Endothelial cell of umbilical vein (primary cell): ENCODE measurements around the gene CD226. TPM values are rescaled to one million over a fixed set of nuclear protein-coding genes. Genes with fewer than 3 reads are reported as not detected.

Experiments used
- BruUV-seq: library from RNA; stranded (reverse); fragments of 400-500 nt; replicated peaks from 2 replicates; lab custom pipeline; 2021; lab: Mats Ljungman, UMichigan
- CTCF ChIA-PET: fragments of 300-600, 350-600 bp; sonication (Branson Sonifier 250); formaldehyde crosslinking; loops from one replicate; lab custom pipeline; 2021; ENCODE audit warnings: antibody characterized with exemption, inconsistent platforms; lab: Charles Lee
- POLR2A ChIA-PET: fragments of 300-600, 350-600 bp; sonication (Branson Sonifier 250); formaldehyde crosslinking; loops from one replicate; lab custom pipeline; 2021; ENCODE audit warnings: antibody characterized with exemption, inconsistent platforms; lab: Charles Lee
- DNase-seq: peaks from one replicate; pipeline ENCODE4 v3.0.0-alpha.2; 2011; ENCODE audit warnings: low read depth, low spot score
- FAIRE-seq: peaks from 2 replicates; lab custom pipeline; 2011; peaks lifted over from hg19 to GRCh38; lab: Jason Lieb, UNC
- H2AFZ ChIP-seq: 2 replicates; pipeline ENCODE4 v1.6.0; 2012; ENCODE audit warnings: low read depth, low read length, control low read depth, inconsistent platforms
- H3K27ac ChIP-seq: 2 replicates; pipeline ENCODE4 v1.5.1; 2011; ENCODE audit warnings: low read depth, mild to moderate bottlenecking, control low read depth, low read length, moderate library complexity; ENCODE audit not compliant: insufficient read depth
- H3K27me3 ChIP-seq, 2 experiments: 2 replicates each; pipeline versions ENCODE4 v1.6.0 to v1.6.1; 2011; ENCODE audit warnings: low read length in 2 of 2, mixed read lengths in 1 of 2; ENCODE audit not compliant: control insufficient read depth in 2 of 2, insufficient read depth in 2 of 2
- H3K36me3 ChIP-seq, 2 experiments: 2 replicates in 1 of 2; 3 replicates in 1 of 2; pipeline ENCODE4 v1.5.1; 2011; ENCODE audit warnings: low read length in 2 of 2, mild to moderate bottlenecking in 1 of 2, moderate library complexity in 1 of 2; ENCODE audit not compliant: control insufficient read depth in 2 of 2, insufficient read depth in 2 of 2; ENCODE audit errors: extremely low read depth in 1 of 2
- H3K4me1 ChIP-seq: 3 replicates; pipeline ENCODE4 v1.5.1; 2011; ENCODE audit warnings: mild to moderate bottlenecking, low read length; ENCODE audit not compliant: control insufficient read depth, insufficient read depth; ENCODE audit errors: extremely low read depth
- H3K4me2 ChIP-seq: 2 replicates; pipeline ENCODE4 v1.6.1; 2011; ENCODE audit warnings: low read length, control low read depth, mixed read lengths; ENCODE audit not compliant: insufficient read depth
- H3K4me3 ChIP-seq, 3 experiments: fragments of 200-600 bp in 1 of 3; sonication (generic), shearing (Covaris generic) in 1 of 3; replicated peaks in 1 of 3; 2 replicates each; pipeline ENCODE4 v1.5.1; 2011 to 2016; ENCODE audit warnings: control low read depth in 3 of 3, low read length in 3 of 3, mild to moderate bottlenecking in 2 of 3, inconsistent platforms in 1 of 3, low read depth in 1 of 3, moderate library complexity in 1 of 3; ENCODE audit not compliant: insufficient read depth in 1 of 3
- H3K79me2 ChIP-seq: 2 replicates; pipeline ENCODE4 v1.6.0; 2012; ENCODE audit warnings: low read length, inconsistent platforms; ENCODE audit not compliant: control insufficient read depth, insufficient read depth
- H3K9ac ChIP-seq: replicated peaks from 2 replicates; pipeline ENCODE3; 2011; ENCODE audit warnings: low read length, control low read depth; ENCODE audit not compliant: insufficient read depth; ENCODE audit errors: extremely low read depth
- H3K9me1 ChIP-seq: replicated peaks from 3 replicates; pipeline ENCODE4 v1.6.0; 2011; ENCODE audit warnings: mild to moderate bottlenecking, low read length; ENCODE audit not compliant: control insufficient read depth, insufficient read depth; ENCODE audit errors: extremely low read depth
- H3K9me3 ChIP-seq: replicated peaks from 2 replicates; pipeline ENCODE4 v1.5.1; 2012; ENCODE audit warnings: low read length, inconsistent platforms; ENCODE audit not compliant: control insufficient read depth, insufficient read depth
- H4K20me1 ChIP-seq: replicated peaks from 2 replicates; pipeline ENCODE3; 2011; ENCODE audit warnings: mild to moderate bottlenecking, low read length; ENCODE audit not compliant: control insufficient read depth, insufficient read depth; ENCODE audit errors: extremely low read depth
- CTCF ChIP-seq, 2 donors: IDR thresholded peaks; 1 replicate in 1 of 2; 2 replicates in 1 of 2; pipeline ENCODE4 v1.5.1; 2011; ENCODE audit warnings: low read length in 2 of 2, mild to moderate bottlenecking in 2 of 2, moderate library complexity in 2 of 2, control low read depth in 1 of 2, inconsistent platforms in 1 of 2, low read depth in 1 of 2; ENCODE audit not compliant: insufficient read depth in 1 of 2; ENCODE audit errors: extremely low read depth in 1 of 2
- EZH2 ChIP-seq: IDR thresholded peaks from 2 replicates; pipeline ENCODE4 v1.6.1; 2012; ENCODE audit warnings: borderline replicate concordance, low read depth, mild to moderate bottlenecking, moderate library complexity, low read length, inconsistent platforms; ENCODE audit not compliant: severe bottlenecking
- FOS ChIP-seq: IDR thresholded peaks from 2 replicates; pipeline ENCODE4 v1.6.1; 2011; ENCODE audit warnings: mild to moderate bottlenecking, low read length, moderate library complexity, borderline replicate concordance; ENCODE audit not compliant: insufficient read depth
- GATA2 ChIP-seq: IDR thresholded peaks from 2 replicates; pipeline ENCODE4 v1.7.0; 2011; ENCODE audit warnings: low read depth, mild to moderate bottlenecking, moderate library complexity, mixed read lengths, low read length; ENCODE audit not compliant: insufficient read length, insufficient read depth
- JUN ChIP-seq: IDR thresholded peaks from 2 replicates; pipeline ENCODE4 v1.6.1; 2011; ENCODE audit warnings: borderline replicate concordance, low read depth; ENCODE audit not compliant: insufficient read length, insufficient read depth
- MYC ChIP-seq: IDR thresholded peaks from one replicate; pipeline ENCODE4 v1.6.1; 2011; ENCODE audit warnings: mild to moderate bottlenecking, low read depth, low read length
- POLR2A ChIP-seq: IDR thresholded peaks from 2 replicates; pipeline ENCODE4 v1.6.1; 2012; ENCODE audit warnings: low read depth, mild to moderate bottlenecking, control low read depth, low read length
- POLR2AphosphoS5 ChIP-seq: IDR thresholded peaks from 2 replicates; pipeline ENCODE4 v1.6.1; 2012; ENCODE audit warnings: low read depth, mild to moderate bottlenecking, control low read depth, low read length, moderate library complexity; ENCODE audit not compliant: insufficient read depth
- dilution Hi-C: fragments of 300-500 bp; cut with MboI; formaldehyde crosslinking; loops from one replicate; pipeline ENCODE4 v1.15.0; 2019; ENCODE audit warnings: low sequenced_read_pairs; ENCODE audit not compliant: extremely low pct_ligation_motif_present
- intact Hi-C: fragments of 100-400 bp; cut with micrococcal nuclease; formaldehyde crosslinking; loops from one replicate; pipeline ENCODE4 v1.10.0; 2022
- polyA plus RNA-seq, 4 experiments: library from polyadenylated mRNA; depleted of rRNA in 3 of 4; stranded (reverse) in 3 of 4; unstranded in 1 of 4; fragments of >200 nt; gene quantifications; 2 replicates each; pipeline versions ENCODE4 v1.2.1 to v1.2.3, GENCODE V29; 2011 to 2012; ENCODE audit warnings: missing spikeins in 1 of 4
- total RNA-seq: library from RNA; stranded (reverse); gene quantifications from 2 replicates; pipeline ENCODE4 v1.2.3, GENCODE V29; 2021
- TF ChIP-seq, protein P1 (sequence below): IDR thresholded peaks from 2 replicates; pipeline ENCODE4 v1.6.1; 2011; ENCODE audit not compliant: insufficient read depth, insufficient read length

Gene CD226
- total and polyA plus RNA-seq, 2 donors (not counting 3 experiments of a cell fraction or from before 2014, with no cell fraction given), result 0.20 TPM; not detected in 1

- ChIA-PET CTCF (no interaction called here), POLR2A (no interaction called here)
- Histone ChIP-seq H3K4me2 (no peak overlapping the region), H3K27ac (no peak overlapping the region), H4K20me1 (no peaks in the 10 kb centered on the region), H3K4me3 (no peak overlapping the region), H3K36me3 (no peaks in the 10 kb centered on the region), H3K79me2 (no peaks in the 10 kb centered on the region), H2AFZ (no peak overlapping the region), H3K9me3 (no peaks in the 10 kb centered on the region), H3K9me1 (no peaks in the 10 kb centered on the region), H3K9ac (no peak overlapping the region), H3K27me3 (no peaks in the 10 kb centered on the region), H3K4me1 (no peaks in the 10 kb centered on the region)
- intact Hi-C loops (no loop called here), dilution Hi-C loops (no loop called here)
- no peak for TF ChIP-seq JUN
- TF ChIP-seq MYC, result no peak
- TF ChIP-seq CTCF (IDR thresholded peaks at IDR 0.05; ENCODE audit: extremely low read depth in 1 of 2, insufficient read depth in 1 of 2, low read depth in 1 of 2, low read length in 2 of 2), result no peak
- no peak for TF ChIP-seq GATA2
- no peak for TF ChIP-seq FOS
- TF ChIP-seq EZH2, result no peak
- TF ChIP-seq POLR2AphosphoS5, result no peak
- TF ChIP-seq, protein P1, sequence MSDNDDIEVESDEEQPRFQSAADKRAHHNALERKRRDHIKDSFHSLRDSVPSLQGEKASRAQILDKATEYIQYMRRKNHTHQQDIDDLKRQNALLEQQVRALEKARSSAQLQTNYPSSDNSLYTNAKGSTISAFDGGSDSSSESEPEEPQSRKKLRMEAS, result no peak
- no peak for TF ChIP-seq POLR2A
- DNase-seq (no peak), FAIRE-seq (no peak)
- no TSS peak for BruUV-seq
Measured at GRCh38 chr18:69813559-69813958, 134.1 kb downstream of the CD226 start.
